Esophagus squamous epithelium (tissue), 5 donors: ENCODE measurements around the gene MYH7B. TPM values are rescaled to one million over a fixed set of nuclear protein-coding genes. Genes with fewer than 3 reads are reported as not detected.

Experiments
- DNase-seq: peaks from one replicate; lab custom pipeline; 2025; lab: John Stamatoyannopoulos, UW
- H3K27ac ChIP-seq, 4 donors: fragments of 200-600 bp; sonication (generic); one replicate each; pipeline ENCODE4 v1.5.1; 2016 to 2019; ENCODE audit warnings: mild to moderate bottlenecking in 1 of 4
- H3K27me3 ChIP-seq, 4 donors: fragments of 200-600 bp; sonication (generic); 1 replicate in 3 of 4; 2 replicates in 1 of 4; pipeline versions ENCODE4 v1.5.1 to v1.6.0; 2017 to 2021; ENCODE audit warnings: antibody characterized with exemption in 1 of 4
- H3K36me3 ChIP-seq, 3 donors: fragments of 200-600 bp; sonication (generic); one replicate each; pipeline ENCODE4 v1.5.1; 2016 to 2019
- H3K4me1 ChIP-seq, 3 donors: fragments of 200-600 bp; sonication (generic); one replicate each; pipeline ENCODE4 v1.5.1; 2017 to 2019
- H3K4me3 ChIP-seq, 4 donors: fragments of 200-600 bp; sonication (generic); 1 replicate in 3 of 4; 2 replicates in 1 of 4; pipeline ENCODE4 v1.5.1; 2016 to 2019; ENCODE audit warnings: mild to moderate bottlenecking in 2 of 4, moderate library complexity in 1 of 4
- H3K9me3 ChIP-seq, 3 donors: fragments of 200-600 bp; sonication (generic); one replicate each; pipeline ENCODE4 v1.5.1; 2016 to 2019
- POLR2A ChIP-seq, 4 donors: fragments of 450-650 bp; IDR thresholded peaks; one replicate each; pipeline ENCODE4 v1.6.1; 2017; ENCODE audit warnings: antibody characterized with exemption in 4 of 4, mild to moderate bottlenecking in 4 of 4, moderate library complexity in 3 of 4
- WGBS, 2 donors: methylation state at CpG; one replicate each; pipeline ENCODE4 v1.1.5; 2018; 5-methylcytosine and 5-hydroxymethylcytosine counted together
- intact Hi-C: fragments of 100-400 bp; cut with DNase I; formaldehyde crosslinking; loops from one replicate; pipeline ENCODE4 v1.15.0; 2022
- total RNA-seq, 4 donors: library from RNA; depleted of rRNA; stranded (reverse); fragments of >200 nt; gene quantifications; one replicate each; pipeline ENCODE4 v1.1.0, GENCODE V29; 2016
- TF ChIP-seq, protein P1 (sequence below), 6 experiments: fragments of 450-650 bp in 4 of 6; fragments of 200-600 bp in 2 of 6; sonication (generic) in 2 of 6; IDR thresholded peaks; one replicate each; pipeline ENCODE4 v1.5.1; 2016 to 2019; ENCODE audit warnings: antibody characterized with exemption in 6 of 6, mild to moderate bottlenecking in 4 of 6, moderate library complexity in 4 of 6
- donor health status: DM: yes; HTN: yes; CAD: no.

Gene MYH7B
- total RNA-seq, 4 donors from 2014 or later = 0.19 TPM; not detected in 3

DNA sequence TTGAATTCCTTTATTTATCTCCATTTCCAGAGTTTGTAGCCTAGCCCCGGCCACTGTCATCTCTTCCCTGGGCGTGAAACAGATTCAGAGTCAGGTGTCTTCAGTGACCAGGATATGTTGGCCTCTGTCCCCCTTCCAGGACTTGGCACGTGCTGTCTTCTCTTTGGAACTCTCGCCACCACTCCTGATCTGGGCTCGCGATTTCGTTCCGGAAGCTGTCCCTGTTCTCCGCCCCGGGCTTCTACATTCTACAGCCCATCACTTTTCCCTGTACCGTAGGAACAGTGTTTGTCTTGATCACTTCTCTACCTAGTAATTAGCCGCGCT is 801 bp upstream of the MYH7B start:
- no peaks in the 10 kb centered on the region for H3K27me3 ChIP-seq
- peaks cover 5 to 53% (median 21%) of the 10 kb centered on the region in 3 donors for H3K4me1 ChIP-seq
- peak overlapping the region; percentile 85 to 98 (median 92) for H3K27ac ChIP-seq
- no peak for DNase-seq
- intact Hi-C loops = loop anchor here (5.0 kb wide), 1 partner anchor 83 kb away; the partner anchor contains the start of gene GGT7
- H3K36me3 ChIP-seq = peaks cover 0 to 18% (median 0%) of the 10 kb centered on the region in 3 donors
- WGBS, 2 donors = 6 to 9% methylated on average over 12 to 13 of the region's 13 CpGs
- peak overlapping the region; percentile 52 to 88 (median 66) for H3K4me3 ChIP-seq
- TF ChIP-seq POLR2A (IDR thresholded peaks at IDR 0.05) = no peak
- TF ChIP-seq, protein P1, sequence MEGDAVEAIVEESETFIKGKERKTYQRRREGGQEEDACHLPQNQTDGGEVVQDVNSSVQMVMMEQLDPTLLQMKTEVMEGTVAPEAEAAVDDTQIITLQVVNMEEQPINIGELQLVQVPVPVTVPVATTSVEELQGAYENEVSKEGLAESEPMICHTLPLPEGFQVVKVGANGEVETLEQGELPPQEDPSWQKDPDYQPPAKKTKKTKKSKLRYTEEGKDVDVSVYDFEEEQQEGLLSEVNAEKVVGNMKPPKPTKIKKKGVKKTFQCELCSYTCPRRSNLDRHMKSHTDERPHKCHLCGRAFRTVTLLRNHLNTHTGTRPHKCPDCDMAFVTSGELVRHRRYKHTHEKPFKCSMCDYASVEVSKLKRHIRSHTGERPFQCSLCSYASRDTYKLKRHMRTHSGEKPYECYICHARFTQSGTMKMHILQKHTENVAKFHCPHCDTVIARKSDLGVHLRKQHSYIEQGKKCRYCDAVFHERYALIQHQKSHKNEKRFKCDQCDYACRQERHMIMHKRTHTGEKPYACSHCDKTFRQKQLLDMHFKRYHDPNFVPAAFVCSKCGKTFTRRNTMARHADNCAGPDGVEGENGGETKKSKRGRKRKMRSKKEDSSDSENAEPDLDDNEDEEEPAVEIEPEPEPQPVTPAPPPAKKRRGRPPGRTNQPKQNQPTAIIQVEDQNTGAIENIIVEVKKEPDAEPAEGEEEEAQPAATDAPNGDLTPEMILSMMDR (IDR thresholded peaks at IDR 0.05) = no peak
- no peaks in the 10 kb centered on the region for H3K9me3 ChIP-seq

DNA sequence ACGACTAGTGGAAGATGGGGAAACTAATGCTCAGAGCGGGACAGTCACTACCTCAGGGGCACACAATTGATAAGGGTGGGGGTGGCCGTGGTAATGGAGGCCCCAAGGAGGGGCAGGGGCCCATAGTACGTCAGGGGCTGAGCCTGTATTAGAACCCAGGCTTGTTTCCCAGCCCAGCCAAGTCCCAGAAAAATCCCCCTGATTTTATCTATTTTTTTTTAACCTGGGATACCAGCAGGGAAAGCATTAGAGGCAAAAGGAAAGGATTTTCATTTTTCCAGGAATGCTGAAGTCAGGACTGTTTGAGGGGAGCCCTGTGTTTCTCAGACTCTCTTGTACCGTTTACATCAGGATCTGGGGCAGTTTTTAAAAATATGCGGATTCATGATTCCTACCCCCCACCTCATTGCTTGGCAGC is 382 bp downstream of the MYH7B start:
- WGBS, 2 donors = 9 to 15% methylated on average over 4 to 6 of the region's 6 CpGs
- H3K36me3 ChIP-seq = peaks cover 0 to 7% (median 0%) of the 10 kb centered on the region in 3 donors
- no peaks in the 10 kb centered on the region for H3K27me3 ChIP-seq
- no peak for DNase-seq
- peaks cover 5 to 48% (median 21%) of the 10 kb centered on the region in 3 donors for H3K4me1 ChIP-seq
- intact Hi-C loops = loop anchor here (5.0 kb wide), 1 partner anchor 84 kb away; the partner anchor contains the start of gene GGT7
- peak overlapping the region; percentile 85 to 98 (median 92) for H3K27ac ChIP-seq
- H3K4me3 ChIP-seq = peak overlapping the region; percentile 52 to 88 (median 66)
- H3K9me3 ChIP-seq = no peaks in the 10 kb centered on the region
- TF ChIP-seq POLR2A (IDR thresholded peaks at IDR 0.05) = no peak
- TF ChIP-seq, protein P1 (IDR thresholded peaks at IDR 0.05) = no peak

DNA sequence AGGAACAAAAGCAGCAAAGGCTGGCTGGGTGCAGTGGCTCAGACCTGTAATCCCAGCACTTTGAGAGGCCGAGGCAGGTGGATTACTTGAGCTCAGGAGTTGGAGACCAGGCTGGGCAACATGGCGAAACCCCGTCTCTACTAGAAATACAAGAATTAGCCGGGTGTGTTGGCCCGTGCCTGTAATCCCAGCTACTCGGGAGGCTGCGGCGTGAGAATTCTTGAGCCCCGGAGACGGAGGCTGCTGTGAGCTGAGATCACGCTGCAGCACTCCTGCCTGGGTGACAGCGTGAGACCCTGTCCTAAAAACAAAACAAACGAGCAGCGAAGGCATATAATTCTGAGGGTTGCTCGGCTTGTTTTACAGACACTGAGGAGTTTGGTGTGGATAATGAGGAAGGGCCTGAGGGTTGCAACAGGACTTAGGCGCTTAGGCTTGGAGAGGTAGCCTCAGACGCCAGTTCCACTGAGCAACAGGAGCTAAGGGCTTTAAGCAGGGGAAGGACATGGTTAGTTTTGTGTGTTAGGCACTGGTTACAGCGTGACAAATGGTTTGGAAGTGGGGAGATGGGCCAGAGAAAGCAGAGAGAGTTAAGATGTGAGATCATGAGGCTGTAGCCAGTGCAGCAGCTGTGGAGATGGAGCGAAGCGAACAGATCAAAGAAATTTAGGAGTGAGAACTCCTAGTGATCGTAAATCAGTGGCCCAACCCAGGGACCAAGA is 1.2 kb downstream of the MYH7B start:
- intact Hi-C loops = loop anchor here (5.0 kb wide), 1 partner anchor 85 kb away; the partner anchor contains the start of gene GGT7
- no peak overlapping the region for H3K4me3 ChIP-seq

DNA sequence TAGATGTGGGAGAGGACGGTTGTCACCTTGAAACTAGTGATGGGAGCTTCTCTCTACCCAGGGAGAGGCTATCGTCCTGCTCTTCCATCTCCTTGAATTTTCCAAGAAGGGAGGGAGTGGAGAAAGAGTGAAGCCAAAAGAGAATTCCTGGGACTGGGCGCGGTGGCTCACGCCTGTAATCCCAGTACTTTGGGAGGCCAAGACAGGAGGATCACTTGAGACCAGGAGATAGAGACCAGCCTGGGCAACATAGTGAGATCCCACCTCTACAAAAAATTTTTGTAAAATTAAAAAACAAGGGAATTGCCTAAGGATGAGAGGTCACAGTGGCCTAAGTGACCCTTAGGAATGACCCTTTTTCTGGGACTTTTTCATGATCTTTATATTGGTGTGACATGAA is 8.8 kb downstream of the MYH7B start:
- no peaks in the 10 kb centered on the region for H3K27me3 ChIP-seq
- H3K9me3 ChIP-seq = no peaks in the 10 kb centered on the region
- H3K4me3 ChIP-seq = no peak overlapping the region
- no peak overlapping the region for H3K27ac ChIP-seq
- TF ChIP-seq POLR2A (IDR thresholded peaks at IDR 0.05) = no peak
- TF ChIP-seq, protein P1 (IDR thresholded peaks at IDR 0.05) = no peak
- no peaks in the 10 kb centered on the region for H3K36me3 ChIP-seq
- H3K4me1 ChIP-seq = no peaks in the 10 kb centered on the region
- DNase-seq = no peak
- intact Hi-C loops = no loop called here
- 85 to 86% methylated on average over 4 to 5 of the region's 5 CpGs for WGBS, 2 donors

More for the DNA sequence above, 1.2 kb downstream of the MYH7B start:
- TF ChIP-seq POLR2A (IDR thresholded peaks at IDR 0.05) = no peak
- TF ChIP-seq, protein P1 (IDR thresholded peaks at IDR 0.05) = no peak
- peak overlapping the region in 1 of 4 donors; percentile 98 for H3K27ac ChIP-seq
- no peaks in the 10 kb centered on the region for H3K27me3 ChIP-seq
- 86 to 87% methylated on average over 21 of the region's 21 CpGs for WGBS, 2 donors
- no peaks in the 10 kb centered on the region for H3K36me3 ChIP-seq
- H3K9me3 ChIP-seq = no peaks in the 10 kb centered on the region
- peaks cover 5 to 39% (median 21%) of the 10 kb centered on the region in 3 donors for H3K4me1 ChIP-seq
- no peak for DNase-seq

DNA sequence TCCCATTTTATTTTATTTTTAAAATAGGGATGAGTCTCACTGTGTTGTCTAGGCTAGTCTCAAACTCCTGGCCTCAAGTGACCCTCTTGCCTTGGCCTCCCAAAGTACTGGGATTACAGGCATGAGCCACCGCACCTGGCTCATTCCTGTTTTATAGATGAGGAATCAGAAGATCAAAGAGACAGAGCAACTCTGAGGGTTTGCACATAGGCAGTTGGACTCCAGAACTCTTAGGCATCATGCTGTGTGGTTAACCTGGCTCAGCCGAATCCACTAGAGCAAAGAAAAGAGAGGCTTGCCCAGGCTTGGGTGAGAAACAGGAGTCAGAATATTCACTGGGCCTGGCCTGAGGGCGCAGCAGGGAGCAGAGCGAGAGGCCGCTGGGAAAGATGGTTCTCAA is 9.4 kb downstream of the MYH7B start:
- Histone ChIP-seq H3K4me1 (no peaks in the 10 kb centered on the region), H3K27me3 (no peaks in the 10 kb centered on the region), H3K9me3 (no peaks in the 10 kb centered on the region), H3K27ac (no peak overlapping the region), H3K4me3 (no peak overlapping the region), H3K36me3 (no peaks in the 10 kb centered on the region)
- no peak for DNase-seq
- intact Hi-C loops = no loop called here
- WGBS, 2 donors = 20 to 36% methylated on average over 1 to 5 of the region's 5 CpGs
- TF ChIP-seq, protein P1 (IDR thresholded peaks at IDR 0.05) = no peak
- TF ChIP-seq POLR2A (IDR thresholded peaks at IDR 0.05) = no peak
